Calu3 (cell line): Measurements from ENCODE around the gene OSBPL5. TPM values are rescaled to one million over a fixed set of nuclear protein-coding genes. Genes with fewer than 3 reads are reported as not detected.

Experiments
- BruUV-seq: library from RNA; stranded (reverse); fragments of 400-500 nt; replicated peaks from 2 replicates; lab custom pipeline; 2021; lab: Mats Ljungman, UMichigan
- CTCF ChIA-PET: fragments of 300-600 bp; sonication (Branson Sonifier 250); formaldehyde crosslinking; loops from one replicate; lab custom pipeline; 2022; ENCODE audit warnings: antibody characterized with exemption; lab: Charles Lee
- DNase-seq: peaks from one replicate; pipeline ENCODE4 v3.0.0; 2022
- H3K27ac Mint-ChIP-seq: one replicate; pipeline ENCODE4 v1.8.0; 2022; ENCODE audit warnings: mixed read lengths; ENCODE audit not compliant: unreplicated experiment
- H3K27me3 Mint-ChIP-seq: one replicate; pipeline ENCODE4 v1.8.0; 2022; ENCODE audit warnings: mixed read lengths; ENCODE audit not compliant: unreplicated experiment
- H3K36me3 Mint-ChIP-seq: one replicate; pipeline ENCODE4 v1.8.0; 2022; ENCODE audit warnings: mild to moderate bottlenecking, moderate library complexity, mixed read lengths; ENCODE audit not compliant: insufficient read depth, unreplicated experiment
- H3K4me1 Mint-ChIP-seq: one replicate; pipeline ENCODE4 v1.8.0; 2022; ENCODE audit warnings: mild to moderate bottlenecking, low read depth, mixed read lengths; ENCODE audit not compliant: unreplicated experiment
- H3K4me3 Mint-ChIP-seq: one replicate; pipeline ENCODE4 v1.8.0; 2022; ENCODE audit warnings: mild to moderate bottlenecking, low read depth, moderate library complexity, mixed read lengths; ENCODE audit not compliant: unreplicated experiment
- H3K9me3 Mint-ChIP-seq: one replicate; pipeline ENCODE4 v1.8.0; 2022; ENCODE audit warnings: low read depth, mixed read lengths; ENCODE audit not compliant: unreplicated experiment
- CTCF ChIP-seq: fragments of 200-600 bp; IDR thresholded peaks from one replicate; pipeline ENCODE4 v1.8.0; 2022; ENCODE audit warnings: antibody characterized with exemption; ENCODE audit not compliant: unreplicated experiment
- intact Hi-C: fragments of 100-400 bp; cut with micrococcal nuclease; formaldehyde crosslinking; loops from one replicate; pipeline ENCODE4 v1.10.0; 2022; ENCODE audit not compliant: unreplicated experiment
- total RNA-seq: library from RNA; stranded (reverse); gene quantifications from 2 replicates; pipeline ENCODE4 v1.2.3, GENCODE V29; 2022

The OSBPL5 gene
- total RNA-seq, 1 experiment from 2014 or later, result 7.1 TPM

GRCh38 chr11:3158131-3158591 lies 6.9 kb downstream of the OSBPL5 start:
- Mint-ChIP-seq H3K9me3 (no peaks in the 10 kb centered on the region), H3K36me3 (no peaks in the 10 kb centered on the region), H3K4me3 (no peak overlapping the region), H3K4me1 (peaks cover 8% of the 10 kb centered on the region), H3K27me3 (peaks cover 42% of the 10 kb centered on the region), H3K27ac (no peak overlapping the region)
- TF ChIP-seq CTCF, result no peak
- no peak for DNase-seq
- no TSS peak for BruUV-seq
- intact Hi-C loops, result no loop called here
- CTCF ChIA-PET, result no interaction called here

GRCh38 chr11:3157381-3158130 lies 7.6 kb downstream of the OSBPL5 start:
- H3K27me3 Mint-ChIP-seq, result peaks cover 39% of the 10 kb centered on the region
- H3K4me1 Mint-ChIP-seq, result peaks cover 8% of the 10 kb centered on the region
- CTCF ChIA-PET, result no interaction called here
- TF ChIP-seq CTCF, result no peak
- H3K36me3 Mint-ChIP-seq, result no peaks in the 10 kb centered on the region
- no peaks in the 10 kb centered on the region for H3K9me3 Mint-ChIP-seq
- no peak for DNase-seq
- intact Hi-C loops, result no loop called here
- BruUV-seq, result no TSS peak
- H3K4me3 Mint-ChIP-seq, result no peak overlapping the region
- no peak overlapping the region for H3K27ac Mint-ChIP-seq

- no peak for TF ChIP-seq CTCF
- Mint-ChIP-seq H3K9me3 (no peaks in the 10 kb centered on the region), H3K36me3 (no peaks in the 10 kb centered on the region), H3K4me3 (no peak overlapping the region), H3K27me3 (peaks cover 37% of the 10 kb centered on the region), H3K4me1 (peaks cover 8% of the 10 kb centered on the region), H3K27ac (no peak overlapping the region)
- BruUV-seq, result no TSS peak
- intact Hi-C loops, result no loop called here
- no peak for DNase-seq
- CTCF ChIA-PET, result no interaction called here
Observed at GRCh38 chr11:3156661-3157311, 8.3 kb downstream of the OSBPL5 start.

GRCh38 chr11:3156282-3156660 lies 8.8 kb downstream of the OSBPL5 start:
- no peaks in the 10 kb centered on the region for H3K36me3 Mint-ChIP-seq
- DNase-seq, result no peak
- peaks cover 32% of the 10 kb centered on the region for H3K27me3 Mint-ChIP-seq
- peaks cover 8% of the 10 kb centered on the region for H3K4me1 Mint-ChIP-seq
- CTCF ChIA-PET, result no interaction called here
- H3K27ac Mint-ChIP-seq, result no peak overlapping the region
- H3K9me3 Mint-ChIP-seq, result no peaks in the 10 kb centered on the region
- intact Hi-C loops, result no loop called here
- no peak for TF ChIP-seq CTCF
- no TSS peak for BruUV-seq
- H3K4me3 Mint-ChIP-seq, result no peak overlapping the region
